KOPT-K1 (cell line): ENCODE measurements around the gene DOCK6.
"Not testable (repeated sequence)": the region's sequence is repeated elsewhere in the genome, so short reads cannot be mapped to it uniquely, and the experiment has no call there.

Experiments
- H3K27ac ChIP-seq: fragments of 200-600 bp; sonication (generic); 2 replicates; pipeline ENCODE4 v1.5.1; 2016; ENCODE audit warnings: antibody characterized with exemption, mild to moderate bottlenecking, low read depth, low read length; ENCODE audit not compliant: poor library complexity, severe bottlenecking
- H3K36me3 ChIP-seq: fragments of 200-600 bp; sonication (generic); 2 replicates; pipeline ENCODE4 v1.5.1; 2017; ENCODE audit warnings: antibody characterized with exemption, mild to moderate bottlenecking, low read length, moderate library complexity; ENCODE audit not compliant: insufficient read depth
- H3K9me3 ChIP-seq: fragments of 200-600 bp; sonication (generic); 2 replicates; pipeline ENCODE4 v1.5.1; 2017; ENCODE audit warnings: antibody characterized with exemption, low read length, mild to moderate bottlenecking; ENCODE audit not compliant: insufficient read depth, poor library complexity, severe bottlenecking

DOCK6 gene

GRCh38 chr19:11176466-11177193, 85.7 kb downstream of the DOCK6 start:
- Histone ChIP-seq H3K9me3 (no peaks in the 10 kb centered on the region), H3K36me3 (no peaks in the 10 kb centered on the region), H3K27ac (no peak overlapping the region)

- H3K27ac ChIP-seq, result no peak overlapping the region
- H3K9me3 ChIP-seq, result no peaks in the 10 kb centered on the region
- no peaks in the 10 kb centered on the region for H3K36me3 ChIP-seq
Observed at GRCh38 chr19:11175920-11176319, 86.4 kb downstream of the DOCK6 start.

GRCh38 chr19:11174336-11174735, 88.0 kb downstream of the DOCK6 start:
- Histone ChIP-seq H3K27ac (no peak overlapping the region), H3K9me3 (no peaks in the 10 kb centered on the region), H3K36me3 (no peaks in the 10 kb centered on the region)

GRCh38 chr19:11173516-11174155, 88.7 kb downstream of the DOCK6 start:
- no peaks in the 10 kb centered on the region for H3K36me3 ChIP-seq
- H3K27ac ChIP-seq, result no peak overlapping the region
- no peaks in the 10 kb centered on the region for H3K9me3 ChIP-seq

GRCh38 chr19:11172576-11172975, 89.7 kb downstream of the DOCK6 start:
- no peaks in the 10 kb centered on the region for H3K9me3 ChIP-seq
- H3K27ac ChIP-seq, result no peak overlapping the region
- no peaks in the 10 kb centered on the region for H3K36me3 ChIP-seq

- Histone ChIP-seq H3K9me3 (no peaks in the 10 kb centered on the region), H3K27ac (no peak overlapping the region), H3K36me3 (no peaks in the 10 kb centered on the region)
Observed at GRCh38 chr19:11171144-11171543, 91.2 kb downstream of the DOCK6 start.

GRCh38 chr19:11169896-11170678, 92.2 kb downstream of the DOCK6 start:
- Histone ChIP-seq H3K36me3 (no peaks in the 10 kb centered on the region), H3K27ac (no peak overlapping the region), H3K9me3 (no peaks in the 10 kb centered on the region)

GRCh38 chr19:11168568-11168967, 93.8 kb downstream of the DOCK6 start:
- Histone ChIP-seq H3K9me3 (no peaks in the 10 kb centered on the region), H3K36me3 (no peaks in the 10 kb centered on the region), H3K27ac (no peak overlapping the region)

GRCh38 chr19:11166281-11167142, 95.8 kb downstream of the DOCK6 start:
- no peaks in the 10 kb centered on the region for H3K9me3 ChIP-seq
- no peaks in the 10 kb centered on the region for H3K36me3 ChIP-seq
- H3K27ac ChIP-seq, result no peak overlapping the region

- Histone ChIP-seq H3K9me3 (no peaks in the 10 kb centered on the region), H3K36me3 (no peaks in the 10 kb centered on the region), H3K27ac (no peak overlapping the region)
Observed at GRCh38 chr19:11165486-11166030, 96.8 kb downstream of the DOCK6 start.

- Histone ChIP-seq H3K36me3 (no peaks in the 10 kb centered on the region), H3K27ac (no peak overlapping the region), H3K9me3 (no peaks in the 10 kb centered on the region)
Observed at GRCh38 chr19:11164879-11165406, 97.4 kb downstream of the DOCK6 start.

- H3K36me3 ChIP-seq, result no peaks in the 10 kb centered on the region
- no peaks in the 10 kb centered on the region for H3K9me3 ChIP-seq
- H3K27ac ChIP-seq, result no peak overlapping the region
Observed at GRCh38 chr19:11164296-11164695, 98.0 kb downstream of the DOCK6 start.

GRCh38 chr19:11160440-11160768, 101.9 kb downstream of the DOCK6 start:
- not testable (repeated sequence) for H3K9me3 ChIP-seq, H3K36me3 ChIP-seq, H3K27ac ChIP-seq

- Histone ChIP-seq H3K9me3 (no peaks in the 10 kb centered on the region), H3K27ac (no peak overlapping the region), H3K36me3 (no peaks in the 10 kb centered on the region)
Observed at GRCh38 chr19:11159598-11160439, 102.5 kb downstream of the DOCK6 start.
